ENCODE data around the gene PHKG1. TPM values are rescaled to one million over a fixed set of nuclear protein-coding genes. Genes with fewer than 3 reads are reported as not detected.

PHKG1 gene
- total RNA-seq, 2 donors from 2014 or later: 4.1 to 9.4 TPM

Other genes with a start within 250 kb of the PHKG1 start
- not detected for gene SEPTIN14, start 230.2 kb downstream of the PHKG1 start, total RNA-seq
- 1 to 10 TPM; 2.9 to 4.3 TPM for gene ZNF713, start 205.5 kb downstream of the PHKG1 start, total RNA-seq
- gene MRPS17, start 141.1 kb downstream of the PHKG1 start, total RNA-seq: 10 to 100 TPM; 18.8 to 25.1 TPM
- 10 to 100 TPM; 51.2 to 56.6 TPM for gene NIPSNAP2, start 128.4 kb downstream of the PHKG1 start, total RNA-seq
- gene PSPH, start 41.5 kb downstream of the PHKG1 start, total RNA-seq: 10 to 100 TPM in 1 of 2 donors, 1 to 10 TPM in 1; 7.7 to 21.1 TPM
- gene CCT6A, start 41.2 kb downstream of the PHKG1 start, total RNA-seq: 100 to 1,000 TPM; 173 to 236 TPM
- gene SUMF2, start 28.7 kb downstream of the PHKG1 start, total RNA-seq: 100 to 1,000 TPM; 106 to 107 TPM
- 100 to 1,000 TPM; 658 to 742 TPM for gene CHCHD2, start 13.5 kb upstream of the PHKG1 start, total RNA-seq
- under 1 TPM in 1 of 2 donors, not detected in 1; 0.60 TPM for gene NUPR2, start 23.5 kb upstream of the PHKG1 start, total RNA-seq

Measured in activated naive CD4-positive, alpha-beta T cell treated with anti-CD3 and anti-CD28 coated beads, Interleukin-2, amount 50 U/mL, for 72 hours (primary cell).